GM21576 (cell line): ENCODE data around the gene PRUNE2.
A peak's percentile ranks its signal among the peaks of the same experiment; 100 is the strongest.
"Not testable (repeated sequence)": the region's sequence is repeated elsewhere in the genome, so short reads cannot be mapped to it uniquely, and the experiment has no call there.

Source experiments
- ATAC-seq: cut with Tn5 transposase; IDR thresholded peaks from one replicate; pipeline ENCODE4 v1.9.1; 2021; ENCODE audit warnings: mild to moderate bottlenecking, moderate library complexity; ENCODE audit not compliant: unreplicated experiment

PRUNE2 gene

GRCh38 chr9:76876098-76876497 is 29.8 kb downstream of the PRUNE2 start:
- ATAC-seq, result no peak

GRCh38 chr9:76873821-76874220 is 32.1 kb downstream of the PRUNE2 start:
- no peak for ATAC-seq

- ATAC-seq, result no peak
Observed at GRCh38 chr9:76873056-76873792, 32.7 kb downstream of the PRUNE2 start.

GRCh38 chr9:76868897-76869296 is 37.0 kb downstream of the PRUNE2 start:
- no peak for ATAC-seq

DNA sequence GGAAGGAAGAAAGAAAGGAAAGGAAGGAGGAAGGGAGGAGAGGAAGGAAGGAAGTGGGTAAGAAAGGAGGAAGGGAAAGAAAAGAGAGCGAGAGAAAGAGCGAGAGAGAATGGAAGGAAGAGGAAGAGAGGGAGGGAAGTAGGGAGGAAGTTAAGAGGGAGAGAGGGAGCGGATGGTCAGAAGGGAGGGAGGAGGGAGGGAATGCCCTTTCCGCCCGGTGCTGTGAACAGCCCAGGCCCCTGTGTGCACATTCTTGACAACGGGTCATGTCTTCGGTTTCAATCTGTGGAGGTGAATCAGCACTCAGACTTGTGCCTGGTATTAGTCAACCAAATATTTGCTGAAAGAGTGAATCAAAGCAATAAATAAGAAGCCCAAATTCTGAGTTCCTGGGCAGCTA is 39.2 kb downstream of the PRUNE2 start:
- no peak for ATAC-seq

- no peak for ATAC-seq
Observed at GRCh38 chr9:76863832-76864231, 42.1 kb downstream of the PRUNE2 start.

DNA sequence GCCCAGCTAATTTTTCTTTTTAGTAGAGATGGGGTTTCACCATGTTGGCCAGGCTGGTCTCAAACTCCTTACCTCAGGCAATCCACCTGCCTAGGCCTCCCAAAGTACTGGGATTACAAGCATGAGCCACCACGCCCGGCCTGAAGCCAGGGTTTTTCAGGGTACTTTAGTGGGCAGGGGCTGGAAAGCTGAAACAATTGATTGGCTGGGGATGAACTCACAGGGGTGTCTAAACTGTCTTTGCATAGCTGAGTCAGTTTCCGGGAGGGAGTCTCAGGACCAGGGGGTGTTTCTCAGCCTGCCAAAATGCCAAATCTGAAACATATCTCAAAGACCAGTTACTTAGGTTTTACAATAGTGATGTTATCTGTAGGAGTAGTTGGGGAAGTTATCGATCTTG is 46.1 kb downstream of the PRUNE2 start:
- ATAC-seq, result no peak

- not testable (repeated sequence) for ATAC-seq
Observed at GRCh38 chr9:76858248-76858647, 47.7 kb downstream of the PRUNE2 start.

DNA sequence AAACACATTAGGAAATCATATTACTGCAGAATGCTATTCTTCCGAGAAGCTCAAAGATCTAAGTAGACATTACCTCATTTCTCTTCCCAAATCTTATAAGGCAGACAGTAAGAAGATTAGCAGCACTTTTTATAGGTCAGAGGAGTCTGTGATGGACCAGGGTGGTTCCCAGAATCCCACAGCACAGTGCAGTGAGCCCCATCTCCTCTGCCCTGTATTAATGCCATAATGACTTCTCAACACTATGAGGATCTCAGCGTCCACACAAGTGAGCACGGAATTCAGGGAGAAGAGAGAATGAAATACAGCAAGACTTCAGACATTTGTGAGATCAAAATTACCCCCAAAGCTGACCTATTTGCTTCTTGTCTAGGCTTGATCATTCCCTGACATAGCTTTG is 49.9 kb downstream of the PRUNE2 start:
- no peak for ATAC-seq

- ATAC-seq, result no peak
Observed at GRCh38 chr9:76855015-76855414, 50.9 kb downstream of the PRUNE2 start.

GRCh38 chr9:76852026-76852425 is 53.9 kb downstream of the PRUNE2 start:
- ATAC-seq, result no peak

DNA sequence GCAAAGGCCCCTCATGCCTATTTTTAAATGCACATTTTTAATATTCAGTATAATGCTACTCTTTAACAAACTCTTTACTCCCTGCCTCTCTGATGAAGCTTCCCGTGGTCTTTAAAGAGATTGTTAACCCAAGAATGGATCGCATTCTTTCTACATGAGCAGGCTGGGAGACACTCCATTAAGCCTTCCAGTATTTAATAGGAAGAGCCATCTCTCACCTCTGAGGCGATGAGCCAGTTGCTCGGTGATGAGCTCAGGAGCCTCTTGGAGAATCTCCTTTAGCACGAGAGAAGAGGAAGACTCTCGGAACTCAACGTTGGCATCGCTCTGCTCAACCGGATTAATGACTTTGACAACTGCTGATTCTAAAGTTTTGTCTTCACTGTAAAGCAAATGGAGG is 59.6 kb downstream of the PRUNE2 start:
- ATAC-seq, result no peak

DNA sequence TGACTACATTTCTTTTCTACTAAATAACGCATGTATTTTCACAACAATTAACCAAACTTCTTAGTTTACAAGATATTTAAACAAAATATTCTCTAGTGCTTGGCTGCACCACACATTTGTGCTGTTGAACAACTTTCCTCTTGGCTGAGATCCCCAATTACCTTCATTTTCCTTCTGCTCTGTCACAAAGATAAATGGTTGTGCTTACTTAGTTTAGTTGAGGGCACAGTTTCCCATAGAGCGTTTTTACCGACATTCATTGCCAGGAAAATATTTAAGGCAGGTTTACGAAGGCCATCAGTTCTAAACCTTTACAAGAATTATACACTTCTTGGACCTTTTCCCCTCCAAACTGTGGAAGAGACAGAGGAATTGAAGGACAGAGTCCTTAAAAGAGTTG is 60.7 kb downstream of the PRUNE2 start:
- no peak for ATAC-seq

GRCh38 chr9:76835571-76836283 is 70.2 kb downstream of the PRUNE2 start:
- no peak for ATAC-seq

GRCh38 chr9:76828447-76828846 is 77.5 kb downstream of the PRUNE2 start:
- ATAC-seq, result no peak

GRCh38 chr9:76827296-76828080 is 78.4 kb downstream of the PRUNE2 start:
- no peak for ATAC-seq

GRCh38 chr9:76820431-76820830 is 85.5 kb downstream of the PRUNE2 start:
- no peak for ATAC-seq

DNA sequence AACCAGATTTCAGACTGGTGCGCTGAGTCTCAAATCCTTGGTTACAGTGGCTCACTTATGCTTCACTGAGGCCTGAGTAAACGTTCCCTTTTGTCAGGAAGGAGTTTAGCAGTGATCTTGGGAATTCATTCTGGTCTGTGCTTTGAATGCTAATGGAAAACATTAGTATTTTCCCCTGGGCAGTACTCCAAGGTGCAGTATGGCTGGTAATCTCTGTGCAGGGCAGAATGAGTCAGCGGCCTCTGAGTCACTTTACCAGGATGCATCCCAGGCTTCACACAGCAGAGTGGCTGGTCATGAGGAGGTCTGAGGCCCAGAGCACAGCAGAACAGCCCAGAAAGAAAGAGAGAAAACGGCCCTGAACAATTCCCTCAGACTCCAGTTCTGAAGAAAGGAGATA is 87.6 kb downstream of the PRUNE2 start:
- no peak for ATAC-seq

GRCh38 chr9:76817489-76817888 is 88.4 kb downstream of the PRUNE2 start:
- ATAC-seq, result no peak

- ATAC-seq, result no peak
Observed at GRCh38 chr9:76812591-76812990, 93.3 kb downstream of the PRUNE2 start.

DNA sequence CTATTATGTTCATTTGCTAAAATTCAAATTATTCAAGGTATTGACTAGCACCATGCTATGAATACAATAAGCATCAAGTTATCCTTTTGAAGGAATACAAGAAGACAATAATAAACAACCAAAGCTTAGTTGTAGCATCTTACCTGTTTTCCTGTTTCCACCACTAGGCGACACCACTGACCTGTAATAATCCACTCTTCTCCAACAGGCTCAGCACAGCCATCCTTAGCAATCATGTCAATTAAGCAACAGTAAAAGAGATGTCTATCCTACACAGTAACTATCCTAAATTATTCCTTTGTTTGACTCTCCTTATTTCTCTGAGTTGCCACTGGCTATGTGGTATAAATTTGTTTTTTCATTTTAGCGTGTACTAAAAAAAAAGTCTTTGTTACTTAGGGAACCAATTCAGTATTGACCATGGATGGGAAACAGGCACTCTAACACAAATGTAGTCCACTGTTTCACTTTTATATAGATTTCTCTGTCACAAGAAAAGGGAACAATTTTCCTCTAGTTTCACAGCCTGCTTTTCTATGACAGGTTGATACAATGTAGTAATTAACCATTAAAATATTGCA is 95.4 kb downstream of the PRUNE2 start:
- ATAC-seq, result peak; percentile 71
